Measurements from ENCODE around the gene MECR. TPM values are rescaled to one million over a fixed set of nuclear protein-coding genes. Genes with fewer than 3 reads are reported as not detected.

MECR gene
- total RNA-seq, 3 donors from 2014 or later (not counting 1 experiment from before 2014, with no cell fraction given) = 8.0 to 11.2 (median 8.8) TPM

- Mint-ChIP-seq H3K36me3 (no peaks in the 10 kb centered on the region), H3K4me1 (no peaks in the 10 kb centered on the region), H3K4me3 (no peak overlapping the region), H3K27me3 (ENCODE audit: low read depth in 2 of 2) (peaks cover 36 to 51% of the 10 kb centered on the region in 2 donors), H3K27ac (no peak overlapping the region), H3K9me3 (no peaks in the 10 kb centered on the region)
- 75% methylated on average over 1 of the region's 3 CpGs for WGBS (ENCODE audit: insufficient coverage)
- H3K36me3 ChIP-seq (ENCODE audit: control insufficient read depth, insufficient read depth, low read length) = no peaks in the 10 kb centered on the region
- peaks cover 4% of the 10 kb centered on the region for H3K27me3 ChIP-seq (ENCODE audit: control insufficient read depth, insufficient read depth, low read length)
- intact Hi-C loops (cut with micrococcal nuclease) = no loop called here
- ATAC-seq (no peak), DNase-seq (no peak)
- no peaks in the 10 kb centered on the region for H3K9me3 ChIP-seq (ENCODE audit: control insufficient read depth, insufficient read depth, low read length)
- no peaks in the 10 kb centered on the region for H3K4me1 ChIP-seq (ENCODE audit: control insufficient read depth, insufficient read depth, low read length)
- no peak for TF ChIP-seq CTCF (IDR thresholded peaks at IDR 0.05)
- no peak overlapping the region for H3K4me3 ChIP-seq (ENCODE audit: low read length)
- H3K27ac ChIP-seq (ENCODE audit: low read length) = no peak overlapping the region
These were observed 40.3 kb upstream of the MECR start for GRCh38 chr1:29270929-29271521.

GRCh38 chr1:29269382-29269781 lies 38.6 kb upstream of the MECR start:
- no peak for TF ChIP-seq CTCF (IDR thresholded peaks at IDR 0.05)
- Mint-ChIP-seq H3K27ac (no peak overlapping the region), H3K4me1 (no peaks in the 10 kb centered on the region), H3K27me3 (ENCODE audit: low read depth in 2 of 2) (peaks cover 40 to 67% of the 10 kb centered on the region in 2 donors), H3K36me3 (no peaks in the 10 kb centered on the region), H3K9me3 (no peaks in the 10 kb centered on the region), H3K4me3 (no peak overlapping the region)
- H3K4me1 ChIP-seq (ENCODE audit: control insufficient read depth, insufficient read depth, low read length) = no peaks in the 10 kb centered on the region
- ATAC-seq = no peak
- 80% methylated on average over 8 of the region's 8 CpGs for WGBS (ENCODE audit: insufficient coverage)
- no peak overlapping the region for H3K27ac ChIP-seq (ENCODE audit: low read length)
- H3K36me3 ChIP-seq (ENCODE audit: control insufficient read depth, insufficient read depth, low read length) = no peaks in the 10 kb centered on the region
- H3K4me3 ChIP-seq (ENCODE audit: low read length) = no peak overlapping the region
- intact Hi-C loops (cut with micrococcal nuclease) = no loop called here
- peaks cover 4% of the 10 kb centered on the region for H3K27me3 ChIP-seq (ENCODE audit: control insufficient read depth, insufficient read depth, low read length)
- no peaks in the 10 kb centered on the region for H3K9me3 ChIP-seq (ENCODE audit: control insufficient read depth, insufficient read depth, low read length)
- DNase-seq = no peak

DNA sequence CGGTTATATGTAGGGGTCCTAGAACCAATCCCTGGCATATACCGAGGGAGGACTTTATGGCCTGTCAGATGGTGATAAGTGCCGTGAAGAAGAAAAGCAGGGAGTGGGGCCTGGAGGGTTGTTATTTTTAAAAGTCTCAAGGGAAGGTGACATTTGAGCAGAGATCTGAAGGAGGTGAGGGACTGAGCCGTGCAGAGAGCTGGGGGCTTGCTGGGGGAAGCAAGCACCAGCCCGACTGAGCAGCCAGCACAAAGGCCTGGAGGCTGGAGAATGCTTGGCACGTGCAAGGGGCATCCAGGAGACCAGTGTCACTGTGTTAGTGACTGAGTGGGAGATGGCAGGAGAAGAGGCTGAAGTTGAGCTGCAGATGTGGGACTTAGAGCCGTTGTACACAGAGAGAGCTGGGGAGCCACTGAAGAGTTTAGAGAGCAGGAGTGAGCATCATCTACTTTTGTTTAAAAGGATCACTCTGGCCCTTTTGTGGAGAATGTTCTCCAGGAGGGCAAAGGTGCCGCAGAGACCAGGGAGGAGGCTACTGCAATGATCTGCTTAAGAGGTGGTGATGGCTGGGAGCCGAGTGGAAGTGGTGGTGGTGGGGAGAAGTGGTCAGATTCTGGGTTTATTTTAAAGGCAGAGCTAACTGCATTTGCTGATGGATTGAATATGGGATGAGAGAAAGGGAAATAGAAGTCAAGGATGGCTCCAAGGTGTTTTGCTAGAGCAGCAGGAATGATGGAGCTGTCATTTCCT lies 36.8 kb upstream of the MECR start:
- H3K27me3 ChIP-seq (ENCODE audit: control insufficient read depth, insufficient read depth, low read length) = peaks cover 6% of the 10 kb centered on the region
- no peak for TF ChIP-seq CTCF (IDR thresholded peaks at IDR 0.05)
- Mint-ChIP-seq H3K4me3 (no peak overlapping the region), H3K4me1 (no peaks in the 10 kb centered on the region), H3K36me3 (no peaks in the 10 kb centered on the region), H3K27ac (no peak overlapping the region), H3K9me3 (no peaks in the 10 kb centered on the region), H3K27me3 (ENCODE audit: low read depth in 2 of 2) (peaks cover 45 to 63% of the 10 kb centered on the region in 2 donors)
- no peaks in the 10 kb centered on the region for H3K4me1 ChIP-seq (ENCODE audit: control insufficient read depth, insufficient read depth, low read length)
- no peaks in the 10 kb centered on the region for H3K9me3 ChIP-seq (ENCODE audit: control insufficient read depth, insufficient read depth, low read length)
- H3K36me3 ChIP-seq (ENCODE audit: control insufficient read depth, insufficient read depth, low read length) = no peaks in the 10 kb centered on the region
- no peak overlapping the region for H3K27ac ChIP-seq (ENCODE audit: low read length)
- DNase-seq (no peak), ATAC-seq (no peak)
- H3K4me3 ChIP-seq (ENCODE audit: low read length) = no peak overlapping the region
- intact Hi-C loops (cut with micrococcal nuclease) = no loop called here
- WGBS (ENCODE audit: insufficient coverage) = 67% methylated on average over 9 of the region's 9 CpGs

All from natural killer cell (primary cell).